ENCODE results near the gene SCARB1.

SCARB1 gene

DNA sequence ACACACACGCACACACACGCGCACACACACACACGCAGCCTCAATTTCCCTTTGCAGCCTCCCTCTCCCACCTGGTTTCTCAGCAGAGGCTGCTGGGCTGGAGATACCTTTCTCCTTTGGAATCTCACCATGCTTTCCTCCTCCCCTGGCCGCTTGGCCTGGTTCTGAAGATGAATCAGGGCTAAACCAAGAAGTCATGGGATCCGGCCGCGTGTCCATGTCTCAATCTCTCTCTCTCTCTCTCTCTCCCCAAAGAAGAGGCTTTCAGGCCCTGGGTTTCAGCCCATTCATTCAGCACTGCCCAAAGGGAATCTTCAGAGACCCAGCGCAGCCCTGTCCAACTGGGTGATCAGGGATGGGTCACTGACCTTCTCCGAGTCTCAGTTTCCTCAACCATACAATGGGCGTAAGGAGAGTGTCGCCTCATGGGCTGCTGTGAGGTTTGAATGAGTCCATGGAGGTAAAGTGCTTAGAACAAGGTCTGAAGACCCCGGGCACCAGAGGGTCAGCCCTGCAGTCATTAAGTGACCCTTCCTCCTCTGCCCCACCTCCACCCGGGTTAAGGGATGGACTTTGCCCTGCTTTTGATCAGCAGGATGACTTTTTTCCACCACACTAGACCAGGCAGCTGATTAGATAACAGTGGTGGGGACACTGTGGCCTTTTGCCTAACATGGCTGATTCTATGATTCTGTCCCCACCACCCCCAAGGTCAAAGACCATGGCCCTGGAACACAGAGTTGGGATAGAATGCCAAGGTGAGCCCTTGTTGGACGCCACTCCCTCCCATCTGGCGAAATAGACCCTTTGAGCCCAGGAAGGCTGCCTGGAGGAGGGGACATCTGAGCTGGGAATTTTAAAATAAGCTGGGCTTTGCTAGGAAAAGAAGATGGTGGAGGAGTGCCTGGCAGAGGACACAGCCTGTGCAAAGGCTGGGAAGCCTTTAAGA is 42.1 kb downstream of the SCARB1 start:
- no peak for DNase-seq (ENCODE audit: low read depth)

DNA sequence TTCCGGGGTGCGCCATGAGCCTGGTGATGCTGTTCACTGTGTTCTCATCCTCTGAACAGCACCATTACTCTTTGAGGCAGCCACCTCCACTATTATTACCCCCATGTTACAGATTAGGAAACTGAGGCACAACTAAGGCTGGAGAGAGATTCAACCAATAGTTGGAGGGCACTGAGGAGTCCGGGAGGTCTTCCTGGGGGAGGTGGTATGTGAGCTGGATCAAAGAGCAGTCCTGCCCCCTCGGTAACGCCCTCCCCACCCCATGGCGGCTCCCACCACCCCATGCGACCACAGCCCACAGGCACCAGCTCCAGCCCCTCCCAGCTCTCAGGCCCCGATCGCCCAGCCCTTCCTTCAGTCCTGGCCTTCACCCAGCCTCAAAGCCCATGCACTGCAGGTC is 43.5 kb downstream of the SCARB1 start:
- no peak for DNase-seq (ENCODE audit: low read depth)

DNA sequence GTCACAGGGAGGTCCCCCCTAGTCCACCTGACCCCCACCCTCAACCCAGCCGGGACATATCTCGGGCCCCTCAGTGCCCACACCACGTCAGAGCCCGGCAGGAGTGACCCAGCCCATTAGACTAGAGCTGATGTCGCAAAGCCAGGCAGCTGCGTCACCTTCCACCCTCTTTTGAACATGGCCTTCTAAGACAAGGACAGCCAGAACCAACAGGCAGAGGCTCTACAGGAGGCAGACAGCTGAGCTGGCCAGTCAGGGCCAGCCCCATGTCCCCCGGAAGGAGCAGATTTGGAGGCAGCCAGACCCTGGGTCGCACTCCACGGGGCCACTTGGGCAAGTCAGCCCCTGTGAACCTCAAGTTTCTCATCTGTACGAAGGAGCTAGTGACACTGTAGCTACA is 44.1 kb downstream of the SCARB1 start:
- DNase-seq (ENCODE audit: low read depth): no peak

DNA sequence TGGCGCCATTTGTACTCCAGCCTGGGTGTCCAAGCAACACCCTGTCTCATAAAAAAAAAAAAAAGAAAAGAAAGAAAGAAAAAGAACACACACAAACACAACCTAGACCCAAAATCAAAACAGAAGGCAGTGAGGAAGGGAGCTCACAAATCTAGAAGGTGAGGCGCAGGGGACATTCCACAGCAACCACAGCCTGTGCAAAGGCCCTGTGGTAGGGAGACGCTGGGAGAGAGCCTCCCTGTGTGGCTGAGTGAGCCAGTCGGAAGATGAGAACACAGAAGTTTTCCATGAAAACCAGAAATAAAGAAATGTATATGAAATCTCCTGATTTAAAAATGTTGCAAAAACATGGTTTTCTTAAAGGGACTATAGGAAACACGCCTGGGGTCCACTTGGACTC is 44.6 kb downstream of the SCARB1 start:
- no peak for DNase-seq (ENCODE audit: low read depth)

DNA sequence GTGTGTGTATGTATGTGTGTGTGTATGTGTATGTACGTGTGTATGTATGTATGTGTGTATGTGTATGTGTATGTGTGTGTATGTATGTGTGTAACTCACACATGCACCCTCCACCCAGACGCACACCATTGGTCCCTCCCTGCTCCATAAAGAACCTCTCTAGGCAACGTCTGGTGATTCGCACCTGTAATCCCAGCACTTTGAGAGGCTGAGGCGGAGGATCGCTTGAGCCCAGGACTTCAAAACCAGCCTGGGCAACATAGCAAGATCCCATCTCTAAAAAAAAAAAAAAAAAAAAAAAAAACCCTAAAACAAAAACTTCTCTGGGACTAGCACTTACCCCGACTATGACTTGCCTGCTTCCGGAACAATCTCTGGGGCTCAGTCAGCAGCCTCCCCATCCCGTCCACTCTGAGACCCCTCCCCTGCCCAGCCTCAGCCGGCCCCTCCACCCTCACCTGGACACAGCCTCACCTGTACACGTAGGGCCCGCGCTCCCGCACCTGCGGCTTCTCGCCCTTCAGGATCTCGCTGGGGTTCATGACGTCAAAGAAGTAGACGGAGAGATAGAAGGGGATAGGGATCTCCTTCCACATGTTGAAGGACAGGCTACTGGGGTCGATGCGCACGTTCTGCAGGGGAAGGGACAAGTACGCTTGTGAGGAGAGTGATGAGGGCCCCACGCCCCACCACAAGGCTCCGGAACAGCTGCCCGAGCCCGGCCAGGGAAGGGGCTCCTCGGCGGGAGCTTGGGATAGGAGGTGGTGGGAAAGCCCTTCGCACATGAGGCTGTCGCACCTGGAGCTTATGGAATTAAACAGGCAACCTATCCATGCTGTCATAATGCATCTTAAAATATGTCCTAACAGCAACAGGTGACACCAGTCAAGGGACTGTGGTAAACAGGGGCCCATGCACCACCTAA is 46.3 kb downstream of the SCARB1 start:
- no peak for DNase-seq (ENCODE audit: low read depth)

DNA sequence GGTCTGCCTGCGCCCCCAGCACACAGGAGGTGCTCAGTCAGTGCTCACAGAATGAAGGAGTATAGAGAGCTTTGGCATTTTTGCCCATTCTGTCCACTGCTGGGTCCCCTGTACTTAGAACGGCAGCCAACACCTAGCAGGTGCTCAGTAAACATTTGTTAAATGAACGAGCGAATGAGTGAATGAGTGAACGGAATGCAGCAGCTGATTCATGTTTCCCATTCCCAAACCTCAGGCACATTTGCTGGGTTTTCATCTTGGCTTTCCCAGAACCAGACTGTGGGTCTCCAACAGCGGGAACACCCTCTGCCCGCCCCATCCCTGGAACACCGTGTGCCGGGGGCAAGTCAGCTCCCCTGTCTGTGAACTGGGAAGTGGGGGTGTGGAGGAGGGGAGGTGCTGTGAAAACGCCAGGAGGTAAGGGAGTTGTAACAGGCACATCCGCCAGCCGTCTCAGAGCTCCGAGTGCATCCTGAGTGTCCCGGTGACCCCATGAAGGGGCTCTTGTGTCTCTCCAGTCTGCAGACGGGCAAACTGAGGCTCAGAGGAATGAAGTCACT is 47.3 kb downstream of the SCARB1 start:
- no peak for DNase-seq (ENCODE audit: low read depth)

DNA sequence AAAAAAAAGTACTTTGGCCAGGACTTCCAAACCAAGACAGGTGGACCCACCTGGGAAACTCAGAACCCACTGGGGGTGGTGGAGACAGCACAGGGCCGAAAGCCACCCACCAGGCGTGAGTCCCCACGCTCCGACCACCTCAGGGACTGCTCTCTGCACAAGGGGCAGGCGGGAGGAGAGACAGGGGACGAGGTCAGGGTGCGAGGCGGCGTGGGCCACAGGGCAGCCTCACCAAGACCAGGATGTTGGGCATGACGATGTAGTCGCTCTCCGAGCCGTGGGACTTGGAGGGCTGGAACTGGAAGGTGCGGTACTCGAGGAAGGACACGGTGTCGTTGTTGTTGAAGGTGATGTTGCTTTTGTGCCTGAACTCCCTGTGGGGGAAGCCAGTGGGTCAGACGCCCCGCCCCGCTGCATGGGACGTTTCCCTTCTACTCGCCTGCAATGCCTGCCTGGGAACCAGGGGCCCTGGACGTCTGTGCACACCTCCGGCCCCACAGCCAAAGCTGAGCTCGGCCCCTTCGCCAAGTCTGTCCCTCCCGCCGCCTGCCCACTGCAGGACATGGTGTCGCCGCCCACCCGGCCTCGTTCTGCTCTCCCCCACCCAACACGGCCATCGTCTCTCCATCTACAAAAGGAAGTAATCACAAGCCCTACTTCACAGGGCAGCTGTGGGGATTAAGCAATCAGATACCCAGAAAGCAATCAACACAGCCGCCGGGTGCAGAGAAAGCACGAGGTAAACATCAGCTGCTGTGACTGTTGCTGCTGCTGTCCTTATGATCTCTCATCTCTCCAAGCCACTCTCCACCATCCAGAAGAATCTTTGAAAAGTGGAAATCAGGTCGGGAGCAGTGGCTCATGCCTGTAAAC is 48.7 kb downstream of the SCARB1 start:
- DNase-seq (ENCODE audit: low read depth): no peak

DNA sequence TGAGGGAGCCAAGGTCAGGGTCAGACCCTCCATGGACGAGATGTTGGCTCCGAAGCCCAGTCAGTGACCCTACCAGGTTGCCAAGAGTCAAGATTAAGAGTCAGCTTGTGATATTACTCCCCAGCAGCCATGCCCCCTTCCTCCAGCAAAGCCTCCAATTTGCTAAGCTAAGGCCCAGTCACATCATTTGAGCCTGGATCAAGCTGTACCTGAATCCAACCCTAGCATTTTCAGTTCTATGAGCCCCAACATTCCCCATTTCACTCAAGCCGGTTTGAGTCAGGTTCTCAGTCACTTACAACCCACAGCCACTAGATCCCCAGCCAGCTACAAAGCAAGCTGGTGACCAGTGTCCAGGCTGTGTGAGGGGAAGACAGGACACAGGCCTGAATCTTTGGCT is 49.9 kb downstream of the SCARB1 start:
- no peak for DNase-seq (ENCODE audit: low read depth)

DNA sequence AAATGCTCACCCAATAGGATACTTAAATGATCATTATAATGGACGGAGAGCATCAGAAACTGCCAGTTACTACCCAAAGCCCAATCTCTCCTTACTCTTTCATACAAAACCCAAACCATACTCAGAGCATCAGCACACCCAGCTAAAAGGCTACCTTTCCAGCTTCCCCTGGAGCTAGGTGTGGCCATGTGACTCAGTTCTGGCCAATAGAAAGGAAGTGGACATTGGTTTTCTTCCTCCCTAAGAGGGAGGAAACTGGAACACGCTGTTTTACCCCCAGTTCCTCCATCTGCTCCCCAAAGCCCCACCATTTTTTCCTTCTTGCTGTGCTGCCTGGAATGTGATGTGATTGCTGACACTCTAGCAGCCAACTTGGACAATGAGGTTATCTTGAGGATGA is 50.7 kb downstream of the SCARB1 start:
- DNase-seq (ENCODE audit: low read depth): no peak

DNA sequence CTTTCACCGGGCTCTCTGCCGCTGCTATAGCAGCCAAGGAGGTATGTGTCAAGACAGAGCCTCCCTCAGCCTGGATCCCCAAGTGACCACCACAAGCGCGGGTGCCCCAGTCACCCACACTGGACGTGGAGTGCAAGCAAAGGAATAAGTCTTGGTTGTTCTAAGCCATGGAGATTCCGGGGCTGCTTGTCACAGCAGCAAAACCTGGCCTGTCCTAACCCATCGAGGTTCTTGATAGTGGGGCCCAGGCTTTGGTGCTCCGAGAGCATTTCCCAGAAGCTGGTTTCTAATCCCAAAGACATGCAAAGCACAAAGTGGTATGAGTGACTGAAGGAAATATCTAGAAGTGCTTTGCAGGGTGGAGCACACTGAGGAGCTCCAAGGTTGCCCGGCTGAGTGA is 51.3 kb downstream of the SCARB1 start:
- no peak for DNase-seq (ENCODE audit: low read depth)

DNA sequence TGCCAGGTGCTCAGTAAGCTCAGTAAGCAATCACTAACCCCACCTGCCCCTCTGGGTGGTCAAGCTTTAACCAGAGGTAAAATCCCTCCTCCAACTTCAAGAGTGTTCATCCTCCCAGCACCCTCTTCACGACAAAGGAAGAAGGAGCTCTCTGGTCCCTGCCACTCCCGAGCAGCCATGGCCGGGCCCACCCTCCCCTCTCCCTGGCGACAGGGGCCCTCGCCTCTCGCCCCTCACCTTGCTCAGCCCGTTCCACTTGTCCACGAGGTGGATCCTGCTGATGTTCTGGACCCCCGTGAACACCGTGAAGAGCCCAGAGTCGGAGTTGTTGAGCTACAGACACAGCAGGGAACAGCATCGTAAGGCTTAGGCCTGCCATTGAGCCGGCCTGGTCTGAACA is 52.0 kb downstream of the SCARB1 start:
- DNase-seq (ENCODE audit: low read depth): no peak

DNA sequence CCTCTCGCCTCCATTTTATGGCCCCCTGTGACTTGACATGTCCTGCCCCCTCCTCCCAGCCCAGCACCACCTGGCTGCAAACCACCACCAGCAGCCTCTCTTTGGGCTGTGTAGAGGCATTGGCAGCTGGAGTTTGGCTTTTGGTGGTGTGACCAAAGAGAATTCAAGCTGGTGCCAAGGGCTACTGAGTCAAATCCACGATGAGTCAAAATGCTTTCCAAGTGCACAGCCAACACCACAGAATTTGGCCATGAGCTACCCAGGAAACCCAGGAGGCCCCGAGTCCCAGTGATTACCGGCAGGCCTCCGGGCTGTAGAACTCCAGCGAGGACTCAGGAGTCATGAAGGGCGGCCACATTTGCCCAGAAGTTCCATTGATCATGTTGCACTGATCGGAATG is 53.8 kb downstream of the SCARB1 start:
- DNase-seq (ENCODE audit: low read depth): no peak

DNA sequence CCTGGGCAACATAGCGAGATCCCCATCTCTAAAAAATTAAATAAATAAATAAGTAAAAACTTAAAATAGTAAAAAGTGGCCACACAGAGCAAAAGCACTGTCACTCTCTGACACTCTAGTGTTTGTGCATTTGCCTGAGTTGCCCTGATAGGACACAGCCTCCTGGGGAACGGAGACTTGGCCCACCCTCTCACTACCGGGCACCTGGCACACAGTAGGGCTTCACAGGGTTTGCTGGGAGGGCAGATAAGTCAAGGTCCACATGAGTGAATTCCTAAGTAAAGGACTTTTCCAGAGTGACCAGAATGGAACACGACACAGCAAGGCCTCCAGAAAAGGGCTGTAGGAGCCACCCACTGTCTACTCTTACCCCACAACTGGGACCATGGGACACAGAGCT is 54.3 kb downstream of the SCARB1 start:
- DNase-seq (ENCODE audit: low read depth): no peak

DNA sequence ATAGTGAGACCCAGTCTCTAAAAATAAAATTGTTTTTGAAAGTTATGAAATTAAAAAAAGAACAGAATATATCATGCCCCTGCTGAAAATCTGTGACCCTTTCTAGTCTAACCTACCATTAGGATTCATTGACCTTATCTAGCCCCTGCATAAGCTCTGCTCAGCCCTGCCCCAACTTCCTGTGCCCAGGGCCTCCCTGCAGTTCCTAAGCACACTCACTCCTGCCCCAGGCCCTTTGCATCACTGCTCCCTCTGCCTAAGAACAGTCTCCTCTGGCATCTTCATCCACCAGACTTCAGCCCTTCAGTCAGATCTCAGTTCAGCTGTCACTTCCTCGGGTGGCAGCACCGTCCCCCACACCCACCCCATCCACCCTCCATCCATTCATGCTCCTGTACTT is 55.4 kb downstream of the SCARB1 start:
- no peak for DNase-seq (ENCODE audit: low read depth)

DNA sequence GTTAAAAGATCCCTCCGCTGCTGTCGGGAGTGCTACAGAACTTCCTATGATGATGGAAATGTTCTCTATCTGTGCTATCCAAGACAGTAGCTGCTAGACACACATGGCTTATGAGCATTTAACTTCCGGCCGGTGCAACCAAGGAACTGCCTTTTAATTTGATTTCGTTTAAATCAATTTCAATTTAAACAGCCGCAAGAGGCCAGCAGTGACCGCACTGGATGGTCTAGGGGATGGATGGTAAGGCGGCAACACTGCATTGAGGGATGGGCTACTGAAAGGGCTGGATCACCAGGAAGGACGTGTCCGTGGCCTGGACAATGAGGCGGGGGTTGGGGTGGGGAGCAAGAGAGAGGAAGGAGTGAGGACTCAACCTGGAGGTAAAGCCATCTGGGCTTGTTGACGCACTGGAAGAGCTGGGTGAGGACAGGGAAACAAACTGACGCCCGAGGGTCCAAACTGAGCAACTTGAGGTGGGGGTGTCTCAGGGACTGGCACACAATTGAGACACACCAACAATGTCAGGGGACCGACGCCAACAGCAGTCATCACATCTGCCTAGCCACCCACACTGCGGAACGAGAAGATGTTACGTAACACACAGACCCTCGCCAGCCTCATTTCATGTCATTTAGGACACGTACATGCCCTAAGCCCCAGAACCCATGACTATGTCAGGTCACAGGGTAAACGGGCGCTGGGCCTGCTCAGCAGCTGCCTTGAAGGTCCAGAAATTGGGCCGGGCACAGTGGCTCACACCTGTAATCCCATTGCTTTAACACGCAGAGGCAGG is 57.6 kb downstream of the SCARB1 start:
- no peak for DNase-seq (ENCODE audit: low read depth)

DNA sequence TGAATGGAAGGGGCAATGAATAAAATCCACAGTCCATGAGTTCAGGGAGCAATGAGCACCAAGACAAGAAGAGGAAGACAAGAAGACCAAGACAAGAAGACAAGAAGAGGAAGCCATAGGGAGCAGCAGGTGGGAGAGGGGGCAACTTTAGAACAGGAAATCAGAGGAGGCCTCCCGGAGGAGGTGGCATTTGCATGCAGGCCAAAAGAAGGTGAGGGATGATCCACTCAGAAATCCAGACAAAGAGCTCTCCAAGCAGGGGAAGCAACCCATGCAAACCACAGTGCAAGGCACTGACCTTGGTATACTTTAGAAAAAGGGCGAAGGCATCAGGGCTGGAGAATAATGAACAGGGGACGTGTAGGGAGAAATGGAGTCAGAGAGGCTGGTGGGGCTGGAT is 58.6 kb downstream of the SCARB1 start:
- DNase-seq (ENCODE audit: low read depth): no peak

DNA sequence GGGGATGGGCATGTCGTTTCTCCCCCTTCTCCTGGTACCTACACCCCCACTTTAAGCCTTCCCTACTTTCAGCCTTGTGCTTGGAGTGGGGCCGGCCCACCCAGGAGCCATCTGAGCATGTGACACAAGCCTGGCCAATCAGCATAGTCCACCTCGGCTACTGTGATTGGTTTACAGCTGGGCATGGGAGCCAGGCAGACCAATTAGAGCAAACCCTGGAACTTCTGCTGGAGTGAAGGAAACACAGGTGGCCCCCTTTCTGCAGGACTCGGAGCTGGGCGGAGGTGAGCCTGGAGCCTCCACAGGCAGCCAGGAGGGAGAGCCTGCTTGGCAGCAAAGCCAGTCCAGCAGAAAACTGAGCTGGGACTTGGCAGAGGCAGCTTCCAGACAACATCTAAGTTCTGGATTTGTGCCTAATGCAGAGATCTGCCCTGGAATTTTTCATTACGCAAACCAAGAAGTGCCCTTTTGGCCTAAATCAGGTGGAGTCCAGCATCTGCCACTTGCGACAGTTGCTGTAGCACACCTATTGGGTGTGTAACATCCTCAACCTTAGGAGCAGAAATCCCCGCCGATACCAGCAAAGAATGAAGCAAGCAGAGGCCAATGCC is 59.5 kb downstream of the SCARB1 start:
- no peak for DNase-seq (ENCODE audit: low read depth)

DNA sequence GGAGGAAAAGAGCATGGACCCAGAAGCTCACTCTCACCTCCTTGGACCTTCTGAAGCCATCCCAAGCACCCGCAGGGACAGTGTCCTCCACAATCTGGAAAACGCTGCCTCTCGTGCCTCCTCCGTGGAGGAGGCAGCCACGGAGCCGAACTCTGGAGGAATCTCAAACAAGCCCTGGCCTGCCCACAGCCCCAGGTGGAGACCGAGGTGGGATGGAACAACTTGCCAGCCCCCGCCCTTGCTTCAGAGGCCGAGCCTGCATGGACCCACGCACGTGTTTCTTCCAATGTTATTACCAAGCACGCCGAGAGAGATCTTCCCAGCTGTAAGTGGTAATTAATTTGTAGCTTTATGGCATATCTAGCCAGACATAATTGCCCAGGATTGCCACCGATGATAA is 61.3 kb downstream of the SCARB1 start:
- DNase-seq (ENCODE audit: low read depth): no peak

DNA sequence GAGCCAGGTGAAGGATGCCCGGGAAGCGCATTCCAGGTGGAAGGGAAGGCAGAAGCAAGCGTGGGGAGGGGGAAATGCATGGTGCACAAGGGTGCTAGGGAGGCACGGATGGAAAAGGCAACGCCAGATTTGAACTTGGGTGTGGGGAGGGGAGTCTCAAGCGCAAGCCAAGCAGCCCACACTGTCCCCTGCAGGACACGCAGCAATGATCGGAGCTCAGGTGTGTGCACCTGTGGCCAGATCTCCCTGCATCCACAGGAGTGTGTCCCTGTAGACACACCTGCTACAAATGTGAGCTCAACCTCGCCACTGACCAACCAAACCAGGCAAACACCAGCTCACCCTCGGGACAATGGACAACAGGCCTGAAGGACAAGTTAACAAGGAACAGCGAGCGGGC is 63.2 kb downstream of the SCARB1 start:
- DNase-seq (ENCODE audit: low read depth): no peak

DNA sequence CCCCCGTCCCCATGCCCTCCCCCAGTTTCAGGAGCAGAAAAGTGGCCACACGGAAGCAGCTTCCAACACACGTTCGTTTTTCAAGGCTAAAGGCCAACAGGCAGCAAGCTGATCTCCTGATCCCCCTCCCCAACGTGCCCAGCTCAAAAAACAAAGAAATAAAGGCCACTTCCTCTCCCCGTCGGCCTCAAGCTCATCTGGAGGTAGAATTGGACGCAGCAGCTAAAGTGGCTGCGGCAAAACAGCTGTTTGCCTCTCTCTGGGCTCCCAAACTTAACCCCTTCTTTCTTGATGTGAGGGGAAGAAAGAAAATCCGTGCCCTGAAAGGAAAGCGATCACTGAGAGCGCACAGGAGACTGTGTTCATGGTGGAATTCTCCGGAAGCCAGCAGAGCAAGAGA is 66.3 kb downstream of the SCARB1 start:
- no peak for DNase-seq (ENCODE audit: low read depth)

All from stimulated activated CD8-positive, alpha-beta memory T cell treated with anti-CD3 and anti-CD28 coated beads, Interleukin-15, amount 100 ng/mL, for 1 hour (primary cell).